Osteocyte (in vitro differentiated cells): ENCODE results near the gene SPTA1. TPM values are rescaled to one million over a fixed set of nuclear protein-coding genes. Genes with fewer than 3 reads are reported as not detected.

Experiments
- DNase-seq: peaks from one replicate; pipeline ENCODE4 v3.0.0; 2021; ENCODE audit warnings: mixed read lengths; ENCODE audit not compliant: unreplicated experiment; ENCODE audit errors: extremely low spot score
- H3K27ac Mint-ChIP-seq: one replicate; pipeline ENCODE4 v1.8.0; 2021; ENCODE audit warnings: mild to moderate bottlenecking, mixed read lengths; ENCODE audit not compliant: unreplicated experiment
- H3K27me3 Mint-ChIP-seq: one replicate; pipeline ENCODE4 v1.8.0; 2021; ENCODE audit warnings: mixed read lengths; ENCODE audit not compliant: unreplicated experiment
- H3K36me3 Mint-ChIP-seq: one replicate; pipeline ENCODE4 v1.8.0; 2021; ENCODE audit warnings: mixed read lengths; ENCODE audit not compliant: unreplicated experiment
- H3K4me1 Mint-ChIP-seq: one replicate; pipeline ENCODE4 v1.8.0; 2021; ENCODE audit warnings: mixed read lengths; ENCODE audit not compliant: unreplicated experiment
- H3K4me3 Mint-ChIP-seq: one replicate; pipeline ENCODE4 v1.8.0; 2021; ENCODE audit warnings: mild to moderate bottlenecking, moderate library complexity, mixed read lengths; ENCODE audit not compliant: unreplicated experiment
- H3K9me3 Mint-ChIP-seq: one replicate; pipeline ENCODE4 v1.8.0; 2021; ENCODE audit warnings: mixed read lengths; ENCODE audit not compliant: unreplicated experiment
- CTCF ChIP-seq: fragments of 200-600 bp; sonication (generic); IDR thresholded peaks from 2 replicates; pipeline ENCODE4 v1.5.0; 2021; ENCODE audit warnings: antibody characterized with exemption, mild to moderate bottlenecking, moderate library complexity
- total RNA-seq: library from RNA; stranded (reverse); gene quantifications from 2 replicates; pipeline ENCODE4 v1.2.1, GENCODE V29; 2021

The SPTA1 gene
- total RNA-seq, 1 donor from 2014 or later: not detected

GRCh38 chr1:158586942-158587341 lies 99.6 kb downstream of the SPTA1 start:
- TF ChIP-seq CTCF: no peak
- no peak overlapping the region for H3K4me3 Mint-ChIP-seq
- no peaks in the 10 kb centered on the region for H3K9me3 Mint-ChIP-seq

GRCh38 chr1:158583962-158584361 lies 102.6 kb downstream of the SPTA1 start:
- Mint-ChIP-seq H3K27me3 (no peaks in the 10 kb centered on the region), H3K27ac (no peak overlapping the region), H3K4me1 (no peaks in the 10 kb centered on the region), H3K4me3 (no peak overlapping the region), H3K36me3 (no peaks in the 10 kb centered on the region), H3K9me3 (no peaks in the 10 kb centered on the region)
- DNase-seq: no peak
- TF ChIP-seq CTCF: no peak

More at GRCh38 chr1:158586942-158587341, 99.6 kb downstream of the SPTA1 start:
- no peaks in the 10 kb centered on the region for H3K36me3 Mint-ChIP-seq
- H3K27ac Mint-ChIP-seq: no peak overlapping the region
- DNase-seq: no peak
- no peaks in the 10 kb centered on the region for H3K27me3 Mint-ChIP-seq
- H3K4me1 Mint-ChIP-seq: no peaks in the 10 kb centered on the region

- Mint-ChIP-seq H3K36me3 (no peaks in the 10 kb centered on the region), H3K9me3 (no peaks in the 10 kb centered on the region), H3K27ac (no peak within 1 kb of the TSS), H3K4me3 (no peak within 1 kb of the TSS), H3K4me1 (no peaks in the 10 kb centered on the region), H3K27me3 (no peaks in the 10 kb centered on the region)
- no peak for TF ChIP-seq CTCF
- no peak for DNase-seq
Measured at GRCh38 chr1:158579733-158580132, 106.8 kb downstream of the SPTA1 start, which contains the start of gene OR10X1. TSS of gene OR10X1 (minus strand) at chr1:158579899. CDS start at chr1:158579899, 0 bp downstream.

- TF ChIP-seq CTCF: no peak
- Mint-ChIP-seq H3K36me3 (no peaks in the 10 kb centered on the region), H3K27ac (no peak overlapping the region), H3K27me3 (no peaks in the 10 kb centered on the region), H3K4me1 (no peaks in the 10 kb centered on the region), H3K4me3 (no peak overlapping the region), H3K9me3 (no peaks in the 10 kb centered on the region)
- no peak for DNase-seq
Measured at GRCh38 chr1:158577561-158577960, 109.0 kb downstream of the SPTA1 start.

- TF ChIP-seq CTCF: no peak
- Mint-ChIP-seq H3K9me3 (no peaks in the 10 kb centered on the region), H3K27me3 (no peaks in the 10 kb centered on the region), H3K36me3 (no peaks in the 10 kb centered on the region), H3K4me3 (no peak overlapping the region), H3K27ac (no peak overlapping the region), H3K4me1 (no peaks in the 10 kb centered on the region)
- no peak for DNase-seq
Measured at GRCh38 chr1:158572226-158572625, 114.3 kb downstream of the SPTA1 start.
